Measurements from ENCODE around the gene PIGX.

GRCh38 chr3:196757876-196758739 lies 45.9 kb downstream of the PIGX start:
- TF ChIP-seq CTCF (IDR thresholded peaks at IDR 0.05) (no peak), POLR2A (IDR thresholded peaks at IDR 0.05) (no peak)
